Fibroblast of skin of left quadriceps (primary cell): ENCODE results near the gene GAS7.
A peak's percentile ranks its signal among the peaks of the same experiment; 100 is the strongest.
"Not testable (repeated sequence)": the region's sequence is repeated elsewhere in the genome, so short reads cannot be mapped to it uniquely, and the experiment has no call there.

ENCODE experiments used
- DNase-seq, 2 experiments: peaks; one replicate each; pipeline ENCODE4 v3.0.0-alpha.2; 2013; ENCODE audit warnings: low read depth in 2 of 2

GAS7 gene

GRCh38 chr17:9943343-9943742, 255.1 kb downstream of the GAS7 start:
- no peak for DNase-seq

GRCh38 chr17:9942885-9943284, 255.5 kb downstream of the GAS7 start:
- no peak for DNase-seq

- DNase-seq: no peak
Observed at GRCh38 chr17:9941305-9941704, 257.1 kb downstream of the GAS7 start.

- no peak for DNase-seq
Observed at GRCh38 chr17:9940841-9941240, 257.6 kb downstream of the GAS7 start.

- DNase-seq: no peak
Observed at GRCh38 chr17:9938764-9939163, 259.6 kb downstream of the GAS7 start.

- no peak for DNase-seq
Observed at GRCh38 chr17:9937901-9938300, 260.5 kb downstream of the GAS7 start.

- peak; percentile 57 to 60 for DNase-seq
Observed at GRCh38 chr17:9937241-9937761, 261.1 kb downstream of the GAS7 start.

- no peak for DNase-seq
Observed at GRCh38 chr17:9936095-9936494, 262.3 kb downstream of the GAS7 start.

GRCh38 chr17:9935408-9935807, 263.0 kb downstream of the GAS7 start:
- DNase-seq: no peak

GRCh38 chr17:9934331-9934730, 264.1 kb downstream of the GAS7 start:
- no peak for DNase-seq

- DNase-seq: peak in 1 of 2 experiments; percentile 17
Observed at GRCh38 chr17:9932491-9932890, 265.9 kb downstream of the GAS7 start.

- no peak for DNase-seq
Observed at GRCh38 chr17:9931144-9931741, 267.2 kb downstream of the GAS7 start.

GRCh38 chr17:9929871-9930270, 268.5 kb downstream of the GAS7 start:
- no peak for DNase-seq

- peak; percentile 81 to 84 for DNase-seq
Observed at GRCh38 chr17:9928601-9929333, 269.6 kb downstream of the GAS7 start.

GRCh38 chr17:9926150-9926804, 272.1 kb downstream of the GAS7 start:
- no peak for DNase-seq

- no peak for DNase-seq
Observed at GRCh38 chr17:9925457-9925856, 272.9 kb downstream of the GAS7 start.

GRCh38 chr17:9924735-9925191, 273.6 kb downstream of the GAS7 start:
- DNase-seq: peak; percentile 63 to 66

- no peak for DNase-seq
Observed at GRCh38 chr17:9922012-9922848, 276.2 kb downstream of the GAS7 start.

GRCh38 chr17:9921216-9921615, 277.2 kb downstream of the GAS7 start:
- not testable (repeated sequence) for DNase-seq

- DNase-seq: no peak
Observed at GRCh38 chr17:9918804-9919352, 279.5 kb downstream of the GAS7 start.

- DNase-seq: no peak
Observed at GRCh38 chr17:9918352-9918751, 280.1 kb downstream of the GAS7 start.
